Body of pancreas (tissue), 4 donors: ENCODE results near the gene PIGS. TPM values are rescaled to one million over a fixed set of nuclear protein-coding genes. Genes with fewer than 3 reads are reported as not detected.

Experiments
- ATAC-seq: fragments of 150-250 bp; one replicate; pipeline ENCODE4 v1.9.1; 2016
- DNase-seq, 4 donors: peaks; one replicate each; pipeline ENCODE4 v3.0.0-alpha.2; 2019
- H3K27ac ChIP-seq, 4 donors: fragments of 200-600 bp; sonication (generic); 1 replicate in 3 of 4; 2 replicates in 1 of 4; pipeline versions ENCODE4 v1.5.1 to v1.6.1; 2016 to 2019; ENCODE audit warnings: mild to moderate bottlenecking in 1 of 4, mixed read lengths in 1 of 4, moderate library complexity in 1 of 4
- H3K27me3 ChIP-seq, 2 donors: fragments of 200-600 bp; sonication (generic); one replicate each; pipeline ENCODE4 v1.6.0; 2016; ENCODE audit warnings: mild to moderate bottlenecking in 1 of 2
- H3K36me3 ChIP-seq, 2 donors: fragments of 200-600 bp; sonication (generic); replicated peaks in 1 of 2; 2 replicates each; pipeline ENCODE4 v1.5.1; 2016; ENCODE audit warnings: low read depth in 2 of 2; ENCODE audit not compliant: insufficient read depth in 1 of 2
- H3K4me1 ChIP-seq: fragments of 200-600 bp; sonication (generic); one replicate; pipeline ENCODE4 v1.6.0; 2016
- H3K4me3 ChIP-seq, 2 donors: fragments of 200-600 bp; sonication (generic); 1 replicate in 1 of 2; 2 replicates in 1 of 2; pipeline ENCODE4 v1.5.1; 2016 to 2019
- H3K9me3 ChIP-seq, 3 donors: fragments of 200-600 bp; sonication (generic); 1 replicate in 2 of 3; 2 replicates in 1 of 3; pipeline ENCODE4 v1.5.1; 2016
- POLR2A ChIP-seq, 3 donors: fragments of 450-650 bp; IDR thresholded peaks; one replicate each; pipeline ENCODE4 v1.6.1; 2016; ENCODE audit warnings: antibody characterized with exemption in 3 of 3, mild to moderate bottlenecking in 2 of 3
- WGBS, 2 donors: methylation state at CpG; one replicate each; pipeline ENCODE4 v1.1.5; 2017; 5-methylcytosine and 5-hydroxymethylcytosine counted together
- intact Hi-C: fragments of 100-400 bp; cut with DNase I; formaldehyde crosslinking; loops from one replicate; pipeline ENCODE4 v1.15.1; 2023
- total RNA-seq, 2 donors: library from RNA; depleted of rRNA; stranded (reverse); fragments of >200 nt; gene quantifications; one replicate each; pipeline ENCODE4 v1.1.0, GENCODE V29; 2016
- TF ChIP-seq, protein P1 (sequence below), 7 experiments: fragments of 450-650 bp in 4 of 7; fragments of 200-600 bp in 3 of 7; sonication (generic) in 3 of 7; IDR thresholded peaks; one replicate each; pipeline ENCODE4 v1.5.1; 2016 to 2019; ENCODE audit warnings: antibody characterized with exemption in 7 of 7

PIGS gene
- total RNA-seq, 2 donors from 2014 or later: 11.7 to 12.2 TPM

DNA sequence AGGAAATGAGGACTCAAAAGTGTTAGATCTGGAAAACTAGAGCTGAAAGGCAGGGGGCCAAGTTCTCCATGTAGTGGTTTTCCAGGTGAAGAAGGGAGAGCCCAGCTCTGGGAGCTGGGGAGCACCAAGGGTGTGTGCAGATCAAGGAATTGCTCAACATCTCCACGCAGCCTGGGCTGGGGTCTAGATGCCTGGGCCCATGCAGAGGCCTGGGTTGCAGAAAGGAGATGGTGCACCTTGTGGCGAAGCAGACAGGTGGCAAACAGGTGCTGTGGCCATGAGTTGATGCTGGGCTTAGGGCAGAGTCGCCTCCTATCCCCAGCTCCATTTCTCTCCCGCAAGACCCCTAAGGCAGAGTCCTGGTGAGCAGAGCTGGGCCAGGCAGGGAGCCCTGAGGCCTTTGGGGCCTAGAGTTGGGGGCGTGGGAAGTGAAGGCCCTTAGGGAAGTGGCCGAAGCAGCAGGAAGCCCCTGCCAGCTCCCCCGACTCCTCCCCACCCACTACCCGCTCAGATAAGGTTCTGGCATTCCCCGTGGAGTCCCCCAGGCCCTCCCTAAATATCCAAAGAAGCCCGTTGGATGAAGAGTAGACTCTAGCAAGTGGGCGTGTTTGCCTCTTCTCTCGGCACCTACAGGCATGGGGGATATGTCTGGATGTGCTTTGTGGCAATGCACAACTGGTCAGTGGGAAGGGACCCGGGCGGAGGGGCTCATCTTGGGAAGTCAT is 64.4 kb downstream of the PIGS start:
- no peaks in the 10 kb centered on the region for H3K27me3 ChIP-seq

DNA sequence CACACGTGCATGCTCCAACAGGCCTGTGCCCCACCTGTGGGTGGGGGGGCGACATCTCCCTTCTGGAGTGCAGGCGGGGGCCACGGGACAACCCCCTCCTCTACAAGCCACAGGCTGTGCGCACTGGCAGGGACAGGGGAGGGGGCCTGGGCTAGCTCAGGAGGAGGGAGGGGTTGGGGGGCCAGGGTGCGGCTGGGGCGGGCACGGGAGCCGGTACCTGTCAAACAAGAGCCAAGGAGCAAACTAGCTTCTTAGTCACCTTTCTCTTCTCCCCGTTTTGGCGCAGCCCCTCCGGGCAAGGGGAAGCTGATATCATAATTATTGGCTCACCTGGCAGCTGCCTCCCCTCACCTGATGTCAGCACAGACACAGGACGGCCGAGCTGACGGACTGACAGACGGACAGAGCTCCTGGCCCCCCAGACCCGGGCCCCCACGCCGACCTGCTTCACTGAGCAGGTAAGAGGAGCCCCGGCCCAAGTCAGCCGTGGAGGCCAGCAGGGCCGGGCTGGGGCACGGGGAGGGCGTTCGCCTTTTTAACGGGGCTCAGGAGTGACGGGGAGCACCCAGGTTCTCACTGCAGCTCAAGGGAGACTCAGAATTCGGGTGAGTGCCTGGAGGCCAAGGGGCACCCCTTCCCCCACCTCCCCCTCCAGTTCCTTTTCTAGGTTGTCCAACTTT is 65.2 kb downstream of the PIGS start, which contains the start of gene FOXN1:
TSS of gene FOXN1 (plus strand) at position 363 of the 680 bp plus-strand sequence. CDS start 17,622 bp downstream, outside the sequence.
- ATAC-seq: no peak
- Histone ChIP-seq H3K9me3 (no peaks in the 10 kb centered on the region), H3K27ac (no peak within 1 kb of the TSS), H3K36me3 (no peaks in the 10 kb centered on the region), H3K4me1 (no peaks in the 10 kb centered on the region), H3K4me3 (no peak within 1 kb of the TSS), H3K27me3 (no peaks in the 10 kb centered on the region)
- no peak for TF ChIP-seq POLR2A (IDR thresholded peaks at IDR 0.05)
- TF ChIP-seq, protein P1, sequence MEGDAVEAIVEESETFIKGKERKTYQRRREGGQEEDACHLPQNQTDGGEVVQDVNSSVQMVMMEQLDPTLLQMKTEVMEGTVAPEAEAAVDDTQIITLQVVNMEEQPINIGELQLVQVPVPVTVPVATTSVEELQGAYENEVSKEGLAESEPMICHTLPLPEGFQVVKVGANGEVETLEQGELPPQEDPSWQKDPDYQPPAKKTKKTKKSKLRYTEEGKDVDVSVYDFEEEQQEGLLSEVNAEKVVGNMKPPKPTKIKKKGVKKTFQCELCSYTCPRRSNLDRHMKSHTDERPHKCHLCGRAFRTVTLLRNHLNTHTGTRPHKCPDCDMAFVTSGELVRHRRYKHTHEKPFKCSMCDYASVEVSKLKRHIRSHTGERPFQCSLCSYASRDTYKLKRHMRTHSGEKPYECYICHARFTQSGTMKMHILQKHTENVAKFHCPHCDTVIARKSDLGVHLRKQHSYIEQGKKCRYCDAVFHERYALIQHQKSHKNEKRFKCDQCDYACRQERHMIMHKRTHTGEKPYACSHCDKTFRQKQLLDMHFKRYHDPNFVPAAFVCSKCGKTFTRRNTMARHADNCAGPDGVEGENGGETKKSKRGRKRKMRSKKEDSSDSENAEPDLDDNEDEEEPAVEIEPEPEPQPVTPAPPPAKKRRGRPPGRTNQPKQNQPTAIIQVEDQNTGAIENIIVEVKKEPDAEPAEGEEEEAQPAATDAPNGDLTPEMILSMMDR (IDR thresholded peaks at IDR 0.05): no peak
- 82 to 84% methylated on average over 21 to 24 of the region's 28 CpGs for WGBS, 2 donors
- DNase-seq: no peak
- intact Hi-C loops: no loop called here

More for the DNA sequence above, 64.4 kb downstream of the PIGS start:
- H3K27ac ChIP-seq: no peak overlapping the region
- no peaks in the 10 kb centered on the region for H3K9me3 ChIP-seq
- H3K36me3 ChIP-seq: no peaks in the 10 kb centered on the region
- no peaks in the 10 kb centered on the region for H3K4me1 ChIP-seq
- intact Hi-C loops: no loop called here
- TF ChIP-seq, protein P1 (IDR thresholded peaks at IDR 0.05): no peak
- TF ChIP-seq POLR2A (IDR thresholded peaks at IDR 0.05): no peak
- WGBS, 2 donors: 73 to 81% methylated on average over 13 to 14 of the region's 14 CpGs
- ATAC-seq: no peak
- H3K4me3 ChIP-seq: no peak overlapping the region
- no peak for DNase-seq

DNA sequence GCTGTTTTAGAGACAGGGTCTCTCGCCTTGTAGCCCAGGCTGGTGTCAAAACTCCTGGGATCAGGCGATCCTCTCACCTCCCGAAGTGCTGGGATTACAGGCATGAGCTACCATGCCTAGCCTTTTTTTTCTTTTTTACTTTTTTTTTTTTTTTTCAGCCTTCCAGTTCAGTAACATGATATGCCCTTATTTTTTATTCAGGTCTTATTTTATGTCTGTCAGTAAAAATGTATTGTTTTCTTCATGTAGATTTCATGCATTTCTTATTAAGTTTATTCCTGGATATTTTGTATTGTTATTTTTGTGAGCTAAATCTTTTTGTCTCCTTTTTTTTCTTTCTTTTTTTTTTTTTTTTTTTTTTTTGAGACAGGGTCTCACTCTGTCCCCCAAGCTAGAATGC is 67.9 kb downstream of the PIGS start:
- intact Hi-C loops: no loop called here
- H3K4me3 ChIP-seq: no peak overlapping the region
- TF ChIP-seq, protein P1 (IDR thresholded peaks at IDR 0.05): no peak
- no peak for TF ChIP-seq POLR2A (IDR thresholded peaks at IDR 0.05)
- H3K27me3 ChIP-seq: no peaks in the 10 kb centered on the region
- WGBS, 2 donors: 72 to 92% methylated on average over 3 of the region's 3 CpGs
- no peaks in the 10 kb centered on the region for H3K36me3 ChIP-seq
- H3K4me1 ChIP-seq: peaks cover 10% of the 10 kb centered on the region
- ATAC-seq: no peak
- no peak for DNase-seq
- H3K9me3 ChIP-seq: no peaks in the 10 kb centered on the region
- no peak overlapping the region for H3K27ac ChIP-seq

Other genes with a start within 250 kb of the PIGS start
- gene IFT20, start 236.1 kb downstream of the PIGS start, total RNA-seq: 10 to 100 TPM; 37.9 to 42.2 TPM
- 10 to 100 TPM; 15.2 to 15.8 TPM for gene TNFAIP1, start 235.8 kb downstream of the PIGS start, total RNA-seq
- gene POLDIP2, start 214.0 kb downstream of the PIGS start, total RNA-seq: 10 to 100 TPM; 50.8 to 54.4 TPM
- not detected for gene SEBOX, start 206.3 kb downstream of the PIGS start, total RNA-seq
- gene VTN, start 201.2 kb downstream of the PIGS start, total RNA-seq: 1 to 10 TPM; 4.2 to 6.6 TPM
- 10 to 100 TPM; 13.7 to 33.9 TPM for gene SARM1, start 199.8 kb downstream of the PIGS start, total RNA-seq
- gene SLC46A1, start 165.3 kb downstream of the PIGS start, total RNA-seq: 10 to 100 TPM in 1 of 2 donors, 1 to 10 TPM in 1; 8.6 to 17.6 TPM
- gene SLC13A2, start 97.9 kb downstream of the PIGS start, total RNA-seq: 1 to 10 TPM in 1 of 2 donors, not detected in 1; 1.8 TPM
- under 1 TPM in 1 of 2 donors, not detected in 1; 0.52 TPM for gene FOXN1, start 65.2 kb downstream of the PIGS start, total RNA-seq
- 10 to 100 TPM; 25.7 to 29.3 TPM for gene UNC119, start 18.9 kb downstream of the PIGS start, total RNA-seq
- gene ALDOC, start 5.4 kb upstream of the PIGS start, total RNA-seq: 10 to 100 TPM in 1 of 2 donors, 1 to 10 TPM in 1; 2.9 to 25.1 TPM
- 1 to 10 TPM in 1 of 2 donors, not detected in 1; 3.1 TPM for gene SPAG5, start 27.5 kb upstream of the PIGS start, total RNA-seq
- 10 to 100 TPM in 1 of 2 donors, 1 to 10 TPM in 1; 2.6 to 14.8 TPM for gene RSKR, start 42.7 kb upstream of the PIGS start, total RNA-seq
- 10 to 100 TPM; 70.8 to 87.3 TPM for gene BLTP2, start 73.6 kb upstream of the PIGS start, total RNA-seq
- gene SDF2, start 90.4 kb upstream of the PIGS start, total RNA-seq: 10 to 100 TPM; 13.8 to 22.8 TPM
- 10 to 100 TPM; 26.5 to 37.2 TPM for gene SUPT6H, start 90.7 kb upstream of the PIGS start, total RNA-seq
- gene PROCA1, start 140.4 kb upstream of the PIGS start, total RNA-seq: not detected
- 10 to 100 TPM; 18.2 to 61.3 TPM for gene RAB34, start 146.3 kb upstream of the PIGS start, total RNA-seq
- gene RPL23A, start 148.5 kb upstream of the PIGS start, total RNA-seq: 100 to 1,000 TPM; 208 to 220 TPM
- 1 to 10 TPM; 2.0 to 3.1 TPM for gene TLCD1, start 154.7 kb upstream of the PIGS start, total RNA-seq
- 10 to 100 TPM in 1 of 2 donors, 1 to 10 TPM in 1; 2.9 to 18.5 TPM for gene NEK8, start 157.3 kb upstream of the PIGS start, total RNA-seq
- 10 to 100 TPM; 27.5 to 48.1 TPM for gene TRAF4, start 172.5 kb upstream of the PIGS start, total RNA-seq